ENCODE measurements around the gene CFB.
"Not testable (repeated sequence)": the region's sequence is repeated elsewhere in the genome, so short reads cannot be mapped to it uniquely, and the experiment has no call there.

The CFB gene

DNA sequence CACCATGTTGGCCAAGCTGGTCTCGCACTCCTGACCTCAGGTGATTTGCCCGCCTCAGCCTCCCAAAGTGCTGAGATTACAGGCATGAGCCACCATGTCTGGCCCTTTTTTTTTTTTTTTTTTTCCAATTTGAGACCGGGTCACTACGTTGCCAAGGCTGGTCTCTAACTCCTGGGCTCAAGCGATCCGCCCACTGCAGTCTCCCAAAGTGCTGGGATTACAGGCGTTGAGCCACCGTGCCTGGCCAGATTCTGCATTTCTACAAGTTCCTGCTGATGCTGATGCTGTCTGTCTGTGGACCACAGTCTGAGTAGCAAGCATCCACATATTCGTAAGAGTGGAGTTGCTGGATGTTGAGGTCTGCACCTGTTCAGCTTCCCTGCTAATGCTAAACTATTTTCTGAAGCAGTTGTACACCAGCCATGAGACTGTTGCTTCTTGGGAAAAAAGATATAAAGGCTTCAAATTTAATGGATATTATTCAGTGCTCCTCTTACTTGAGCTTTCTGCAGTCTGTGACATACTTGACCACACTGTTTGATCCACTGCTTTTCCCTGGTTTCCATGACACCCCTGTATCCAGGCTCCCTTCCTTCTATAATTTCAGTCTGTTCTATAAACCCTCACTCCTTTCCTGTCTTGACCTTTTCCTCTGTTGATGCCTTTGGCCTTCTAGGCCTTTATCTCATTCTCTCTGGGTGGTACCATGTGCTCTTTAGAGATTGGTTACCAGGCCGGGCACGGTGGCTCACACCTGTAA, 33.9 kb upstream of the CFB start:
- DNase-seq (ENCODE audit: low spot score): no peak

DNA sequence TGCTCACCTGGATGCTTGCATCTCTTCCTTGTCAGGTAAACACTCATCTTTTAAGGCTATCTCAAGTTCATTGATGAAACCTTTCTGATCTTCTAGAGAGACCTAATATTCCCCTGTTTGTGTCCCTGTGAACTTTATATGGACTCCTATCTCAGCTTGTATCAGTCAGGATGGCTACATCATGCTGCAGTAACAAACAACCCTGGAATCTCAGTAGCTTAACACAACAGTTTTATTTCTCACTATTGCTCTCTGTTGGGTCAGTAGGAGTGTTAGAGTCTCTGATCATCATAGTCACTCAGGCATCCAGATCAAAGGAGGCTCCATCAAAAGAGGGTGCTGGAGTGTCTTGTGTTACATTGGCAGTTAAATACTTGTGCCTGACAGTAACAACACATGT, 30.5 kb upstream of the CFB start:
- DNase-seq (ENCODE audit: low spot score): no peak

DNA sequence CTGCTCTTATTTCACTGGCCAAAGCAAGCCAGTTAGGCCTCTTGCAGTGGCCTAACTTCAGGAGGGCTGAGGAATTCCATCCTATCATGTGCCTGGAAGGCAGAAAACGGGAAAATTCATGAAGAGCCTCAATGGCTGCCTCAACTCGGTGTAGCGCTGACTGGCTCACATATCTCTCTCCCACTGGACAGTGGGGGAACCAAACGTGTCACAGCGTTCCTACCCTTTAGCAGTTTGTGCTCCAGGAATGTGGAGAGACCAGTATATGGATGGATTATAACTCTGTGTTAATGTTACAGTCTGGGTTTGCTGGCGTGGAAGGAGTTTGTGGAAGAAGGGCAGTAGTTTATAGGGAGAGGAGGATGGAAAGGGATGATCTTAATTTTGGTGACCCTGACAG, 30.1 kb upstream of the CFB start:
- DNase-seq (ENCODE audit: low spot score): no peak

DNA sequence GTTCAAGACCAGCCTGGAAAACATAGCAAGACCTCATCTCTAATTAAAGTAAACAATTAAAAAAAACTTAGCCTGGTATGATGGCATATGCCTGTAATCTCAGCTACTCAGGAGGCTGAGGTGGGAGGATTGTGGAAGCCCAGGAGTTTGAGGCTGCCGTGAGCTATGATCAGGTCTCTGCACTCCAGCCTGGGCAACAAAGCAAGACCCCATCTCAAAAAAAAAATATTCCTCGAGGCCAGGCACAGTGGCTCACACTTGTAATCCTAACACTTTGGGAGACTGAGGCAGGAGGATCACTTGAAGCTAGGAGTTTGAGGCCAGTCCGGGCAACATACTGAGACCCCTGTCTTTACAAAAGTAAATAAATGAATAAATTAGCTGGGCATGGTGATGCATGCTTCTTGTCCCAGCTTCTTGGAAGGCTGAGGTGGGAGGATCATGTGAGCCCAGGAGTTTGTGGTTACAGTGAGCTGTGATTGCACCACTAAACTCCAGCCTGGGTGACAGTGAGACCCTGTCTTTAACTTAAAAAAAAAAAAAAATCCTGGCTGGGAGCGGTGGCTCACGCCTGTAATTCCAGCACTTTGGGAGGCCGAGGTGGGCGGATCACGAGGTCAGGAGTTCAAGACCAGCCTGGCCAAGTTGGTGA, 27.7 kb upstream of the CFB start:
- DNase-seq (ENCODE audit: low spot score): no peak

DNA sequence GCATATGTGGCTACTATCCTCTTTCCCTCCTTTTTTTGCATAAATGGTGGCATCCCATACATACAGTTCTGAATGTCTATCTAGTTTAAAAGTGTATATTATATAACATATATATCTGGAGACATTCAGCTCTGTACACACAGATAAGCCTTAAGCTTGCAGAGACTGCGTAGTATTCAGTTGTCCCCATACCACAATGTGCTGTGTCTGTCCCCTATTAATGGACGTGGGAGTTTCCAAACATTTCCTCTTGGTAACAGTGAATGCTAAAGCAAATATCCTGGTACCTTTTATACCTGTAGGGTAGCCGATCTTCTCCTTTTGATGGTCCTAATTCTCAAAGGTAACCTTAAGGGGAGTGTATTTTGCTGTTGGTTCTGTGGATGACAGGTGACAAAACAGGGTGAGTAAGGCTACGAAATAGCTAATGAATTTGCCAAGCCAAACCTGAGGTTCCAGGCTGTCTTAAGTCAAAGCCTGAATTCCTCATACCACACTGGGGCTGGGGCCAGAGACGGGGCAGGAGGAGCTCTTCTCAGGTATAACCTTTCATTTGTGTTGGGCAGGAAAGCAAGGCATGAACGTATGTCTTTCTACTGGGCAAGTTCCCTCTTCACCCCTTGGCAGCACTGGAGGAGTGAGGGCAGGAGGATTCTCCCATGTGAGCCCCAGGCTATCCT, 26.1 kb upstream of the CFB start:
- no peak for DNase-seq (ENCODE audit: low spot score)

DNA sequence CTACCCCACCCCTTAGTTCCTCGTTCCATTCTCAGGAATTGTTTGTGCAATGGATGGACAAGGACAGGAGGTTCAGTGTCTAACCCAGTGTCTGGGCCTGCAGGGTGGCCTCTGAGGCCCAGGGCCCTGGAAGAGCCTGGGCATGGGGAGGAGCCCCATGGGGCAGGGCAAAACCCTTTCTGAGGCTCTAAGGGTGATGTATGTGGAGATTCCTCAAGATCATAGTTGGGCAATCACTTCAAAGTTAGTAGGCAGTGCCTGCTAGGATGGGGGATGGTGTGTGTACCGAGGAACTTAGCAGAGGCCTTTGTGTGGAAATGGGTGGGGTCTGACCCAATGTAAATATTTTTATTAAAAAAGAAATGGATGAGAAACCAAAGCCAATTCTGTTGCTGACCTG, 25.1 kb upstream of the CFB start:
- DNase-seq (ENCODE audit: low spot score): no peak

DNA sequence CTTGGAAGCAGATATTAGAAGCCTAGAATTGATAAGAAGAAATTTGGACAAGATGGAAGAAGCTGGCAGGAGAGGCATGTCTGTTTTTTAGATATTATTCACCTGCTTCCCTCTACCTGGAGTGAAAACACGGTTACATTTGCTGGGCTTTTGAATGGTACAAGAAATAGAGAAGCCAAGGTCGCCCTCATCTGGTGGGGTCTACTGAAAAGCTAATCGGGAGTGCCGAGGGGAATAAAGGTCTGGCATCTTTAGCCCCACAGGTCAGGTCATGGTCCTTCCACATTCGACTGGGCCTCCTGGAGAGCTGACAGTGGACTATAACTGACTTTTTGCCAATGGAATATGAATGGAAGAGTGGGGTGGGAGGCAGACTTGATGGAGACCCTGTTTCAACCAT, 23.0 kb upstream of the CFB start:
- DNase-seq (ENCODE audit: low spot score): no peak

DNA sequence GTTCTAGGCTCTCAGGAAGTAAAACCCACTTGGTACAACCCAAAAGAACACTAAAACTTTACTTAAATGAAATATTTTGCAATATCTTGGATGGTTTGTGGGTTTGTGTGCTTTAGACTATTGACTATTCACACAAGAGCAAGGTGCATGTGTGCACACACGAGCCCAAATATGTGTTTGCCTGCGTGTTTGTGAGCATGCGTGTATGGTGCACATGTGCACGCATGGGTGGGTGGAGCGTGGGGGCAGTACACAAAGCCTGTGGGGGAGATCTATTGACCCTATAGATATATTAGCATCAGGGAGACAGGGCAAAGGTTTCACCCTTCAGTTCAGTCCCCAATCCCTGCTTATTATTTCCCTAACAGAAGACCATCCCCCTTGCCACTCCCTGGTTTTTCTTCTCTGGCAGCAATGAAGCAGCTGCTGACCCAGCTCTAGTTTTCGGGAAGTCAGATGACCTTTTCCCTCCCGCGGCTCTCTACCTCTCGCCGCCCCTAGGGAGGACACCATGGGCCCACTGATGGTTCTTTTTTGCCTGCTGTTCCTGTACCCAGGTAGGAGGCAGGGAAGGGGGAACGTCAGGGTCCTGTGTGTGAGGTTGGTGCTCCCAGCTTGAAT, 18.5 kb upstream of the CFB start, which contains the start of gene C2:
TSS of gene C2 (plus strand) at position 476 of the 621 bp plus-strand sequence. CDS start at position 512, 36 bp downstream.
- no peak for DNase-seq (ENCODE audit: low spot score)

DNA sequence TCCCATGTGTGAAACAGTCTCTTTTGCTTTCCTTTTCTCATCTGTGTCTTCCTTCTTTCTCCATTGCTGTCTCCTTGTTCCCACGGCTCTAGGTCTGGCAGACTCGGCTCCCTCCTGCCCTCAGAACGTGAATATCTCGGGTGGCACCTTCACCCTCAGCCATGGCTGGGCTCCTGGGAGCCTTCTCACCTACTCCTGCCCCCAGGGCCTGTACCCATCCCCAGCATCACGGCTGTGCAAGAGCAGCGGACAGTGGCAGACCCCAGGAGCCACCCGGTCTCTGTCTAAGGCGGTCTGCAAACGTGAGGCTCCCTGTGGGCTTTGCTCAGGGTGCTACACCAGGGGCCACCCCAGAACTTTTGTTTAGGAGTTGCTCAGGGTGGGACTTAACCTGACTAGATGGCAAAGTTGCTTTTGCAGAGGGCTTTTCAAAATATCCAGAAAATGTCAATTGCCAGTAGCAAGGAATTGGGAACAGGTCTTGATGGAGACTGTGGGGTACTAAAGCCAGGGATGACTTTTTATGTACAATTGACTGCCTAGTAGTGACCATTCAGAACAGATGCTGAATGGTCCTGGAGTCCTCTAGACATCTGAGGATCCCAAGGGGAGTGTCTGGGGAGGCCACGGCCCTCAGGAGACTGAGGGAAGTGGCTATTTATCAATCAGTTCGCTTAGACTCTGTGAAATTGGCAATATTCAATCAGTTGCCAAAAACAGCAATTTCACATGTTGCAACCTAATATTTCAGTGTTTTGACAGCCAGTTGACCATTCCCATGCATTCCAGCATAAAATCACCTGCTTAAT, 17.8 kb upstream of the CFB start:
- no peak for DNase-seq (ENCODE audit: low spot score)

DNA sequence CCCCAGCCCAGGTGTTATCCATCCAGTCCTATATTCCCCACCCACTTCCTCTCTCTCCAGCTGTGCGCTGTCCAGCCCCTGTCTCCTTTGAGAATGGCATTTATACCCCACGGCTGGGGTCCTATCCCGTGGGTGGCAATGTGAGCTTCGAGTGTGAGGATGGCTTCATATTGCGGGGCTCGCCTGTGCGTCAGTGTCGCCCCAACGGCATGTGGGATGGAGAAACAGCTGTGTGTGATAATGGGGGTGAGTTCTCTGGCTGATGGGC, 17.3 kb upstream of the CFB start:
- DNase-seq (ENCODE audit: low spot score): no peak

DNA sequence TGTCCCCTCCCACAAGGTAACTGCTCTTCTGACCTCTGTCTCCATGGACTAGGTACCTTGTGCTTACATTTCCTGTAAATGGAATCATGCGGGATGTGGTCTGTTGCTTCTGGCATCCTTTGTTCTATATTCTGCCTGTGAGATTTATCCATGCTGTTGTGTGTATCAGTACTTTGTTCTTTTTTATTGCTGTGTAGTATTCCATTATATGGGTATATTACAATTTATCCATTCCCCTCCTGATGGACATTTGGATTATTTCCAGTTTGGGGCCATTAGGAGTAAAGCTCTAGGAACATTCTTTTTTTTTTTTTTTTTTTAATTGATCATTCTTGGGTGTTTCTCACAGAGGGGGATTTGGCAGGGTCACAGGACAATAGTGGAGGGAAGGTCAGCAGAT, 14.9 kb upstream of the CFB start:
- DNase-seq (ENCODE audit: low spot score): no peak

DNA sequence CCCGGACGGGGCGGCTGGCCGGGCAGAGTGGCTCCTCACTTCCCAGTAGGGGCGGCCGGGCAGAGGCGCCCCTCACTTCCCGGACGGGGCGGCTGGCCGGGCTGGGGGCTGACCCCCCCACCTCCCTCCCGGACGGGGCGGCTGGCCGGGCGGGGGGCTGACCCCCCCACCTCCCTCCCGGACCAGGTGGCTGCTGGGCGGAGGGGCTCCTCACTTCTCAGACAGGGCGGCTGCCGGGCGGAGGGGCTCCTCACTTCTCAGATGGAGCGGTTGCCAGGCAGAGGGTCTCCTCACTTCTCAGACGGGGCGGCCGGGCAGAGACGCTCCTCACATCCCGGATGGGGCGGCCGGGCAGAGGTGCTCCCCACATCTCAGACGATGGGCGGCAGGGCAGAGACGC, 13.8 kb upstream of the CFB start:
- DNase-seq (ENCODE audit: low spot score): not testable (repeated sequence)

DNA sequence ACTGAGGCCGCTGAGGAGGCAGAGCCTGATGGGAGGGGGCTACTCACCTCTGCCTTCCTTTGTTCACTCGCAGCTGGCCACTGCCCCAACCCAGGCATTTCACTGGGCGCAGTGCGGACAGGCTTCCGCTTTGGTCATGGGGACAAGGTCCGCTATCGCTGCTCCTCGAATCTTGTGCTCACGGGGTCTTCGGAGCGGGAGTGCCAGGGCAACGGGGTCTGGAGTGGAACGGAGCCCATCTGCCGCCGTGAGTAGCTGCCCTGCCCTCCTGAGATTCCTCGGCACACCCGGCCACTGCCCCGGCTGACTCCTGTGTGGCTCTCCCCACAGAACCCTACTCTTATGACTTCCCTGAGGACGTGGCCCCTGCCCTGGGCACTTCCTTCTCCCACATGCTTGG, 12.4 kb upstream of the CFB start:
- no peak for DNase-seq (ENCODE audit: low spot score)

DNA sequence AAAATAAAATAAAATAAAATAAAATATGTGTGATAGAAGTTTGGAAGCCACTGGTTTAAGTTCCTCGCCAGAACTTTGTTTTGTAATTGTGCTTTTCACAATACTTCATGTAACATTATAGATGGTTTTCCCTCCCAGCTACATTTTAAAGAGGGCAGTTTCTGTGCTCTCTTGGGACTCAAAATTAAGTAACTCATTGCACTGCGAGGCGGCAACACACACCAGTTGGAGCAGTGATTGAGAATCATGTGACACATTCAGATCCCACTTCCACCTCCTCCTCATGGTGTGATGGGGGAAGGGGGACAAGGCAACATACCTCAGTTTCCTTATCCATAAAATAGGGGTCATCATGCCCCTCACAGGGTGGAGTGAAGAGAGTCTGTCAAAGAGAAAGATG, 10.9 kb upstream of the CFB start:
- no peak for DNase-seq (ENCODE audit: low spot score)

DNA sequence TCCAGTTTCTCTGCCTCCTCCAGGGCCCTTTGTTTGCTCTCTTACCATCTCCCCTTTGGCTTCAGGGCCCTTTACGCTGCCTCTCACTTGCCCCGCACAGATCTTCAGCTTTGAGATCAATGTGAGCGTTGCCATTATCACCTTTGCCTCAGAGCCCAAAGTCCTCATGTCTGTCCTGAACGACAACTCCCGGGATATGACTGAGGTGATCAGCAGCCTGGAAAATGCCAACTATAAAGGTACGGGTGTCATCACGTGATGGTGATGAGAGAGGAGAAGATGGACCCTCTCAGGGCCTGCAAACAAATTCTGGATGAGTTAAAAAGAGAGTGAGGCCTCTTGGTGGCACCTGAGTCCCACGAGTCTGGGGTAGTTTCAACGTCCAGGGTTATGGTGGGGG, 10.1 kb upstream of the CFB start:
- no peak for DNase-seq (ENCODE audit: low spot score)

DNA sequence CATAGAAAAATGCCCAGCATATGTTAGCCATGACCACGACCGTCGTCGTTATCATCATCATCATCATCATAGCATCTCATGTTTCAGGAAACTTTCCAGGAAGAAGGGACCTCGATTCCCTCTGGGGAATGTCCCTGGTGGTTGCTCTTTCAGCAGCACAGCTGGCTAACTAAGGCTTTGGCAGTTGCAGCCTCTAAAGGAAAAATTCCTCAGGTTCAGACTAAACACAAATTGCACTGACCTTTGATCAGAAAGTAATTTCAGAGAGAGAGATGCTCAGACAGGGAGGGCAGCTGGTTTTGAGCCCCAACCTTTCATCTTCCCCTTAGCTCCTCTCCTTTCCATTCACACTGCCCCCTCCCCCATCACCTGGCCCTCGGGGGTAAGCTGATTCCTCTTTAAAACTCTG, 5.6 kb upstream of the CFB start:
- DNase-seq (ENCODE audit: low spot score): peak; percentile 36

DNA sequence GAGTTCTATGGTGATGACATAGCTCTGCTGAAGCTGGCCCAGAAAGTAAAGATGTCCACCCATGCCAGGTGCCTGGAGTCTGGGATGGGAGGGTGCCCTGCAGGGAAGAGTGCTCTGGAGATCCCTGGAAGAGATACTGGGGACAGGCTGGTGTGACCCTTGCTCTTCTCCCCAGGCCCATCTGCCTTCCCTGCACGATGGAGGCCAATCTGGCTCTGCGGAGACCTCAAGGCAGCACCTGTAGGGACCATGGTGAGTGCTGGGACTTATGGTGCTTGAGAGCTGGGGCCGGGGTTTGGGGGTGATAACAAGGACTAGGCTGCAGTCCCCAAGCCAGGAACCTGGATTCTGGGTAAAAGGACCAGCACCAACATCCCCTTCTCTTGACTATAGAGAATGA, 2.2 kb upstream of the CFB start:
- no peak for DNase-seq (ENCODE audit: low spot score)

DNA sequence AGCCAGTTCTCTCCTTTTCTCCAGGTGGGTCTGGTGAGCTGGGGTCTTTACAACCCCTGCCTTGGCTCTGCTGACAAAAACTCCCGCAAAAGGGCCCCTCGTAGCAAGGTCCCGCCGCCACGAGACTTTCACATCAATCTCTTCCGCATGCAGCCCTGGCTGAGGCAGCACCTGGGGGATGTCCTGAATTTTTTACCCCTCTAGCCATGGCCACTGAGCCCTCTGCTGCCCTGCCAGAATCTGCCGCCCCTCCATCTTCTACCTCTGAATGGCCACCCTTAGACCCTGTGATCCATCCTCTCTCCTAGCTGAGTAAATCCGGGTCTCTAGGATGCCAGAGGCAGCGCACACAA, 765 bp upstream of the CFB start:
- no peak for DNase-seq (ENCODE audit: low spot score)

DNA sequence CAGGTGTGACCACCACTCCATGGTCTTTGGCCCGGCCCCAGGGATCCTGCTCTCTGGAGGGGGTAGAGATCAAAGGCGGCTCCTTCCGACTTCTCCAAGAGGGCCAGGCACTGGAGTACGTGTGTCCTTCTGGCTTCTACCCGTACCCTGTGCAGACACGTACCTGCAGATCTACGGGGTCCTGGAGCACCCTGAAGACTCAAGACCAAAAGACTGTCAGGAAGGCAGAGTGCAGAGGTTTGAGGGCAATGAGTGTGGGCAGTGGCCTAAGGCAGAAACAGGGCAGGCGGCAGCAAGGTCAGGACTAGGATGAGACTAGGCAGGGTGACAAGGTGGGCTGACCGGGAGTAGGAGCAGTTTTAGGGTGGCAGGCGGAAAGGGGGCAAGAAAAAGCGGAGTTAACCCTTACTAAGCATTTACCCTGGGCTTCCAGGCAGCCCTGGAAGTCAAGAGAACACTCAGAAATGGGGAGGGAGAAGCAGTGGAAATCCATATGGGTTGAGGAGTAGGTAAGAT, 533 bp downstream of the CFB start:
- DNase-seq (ENCODE audit: low spot score): no peak

DNA sequence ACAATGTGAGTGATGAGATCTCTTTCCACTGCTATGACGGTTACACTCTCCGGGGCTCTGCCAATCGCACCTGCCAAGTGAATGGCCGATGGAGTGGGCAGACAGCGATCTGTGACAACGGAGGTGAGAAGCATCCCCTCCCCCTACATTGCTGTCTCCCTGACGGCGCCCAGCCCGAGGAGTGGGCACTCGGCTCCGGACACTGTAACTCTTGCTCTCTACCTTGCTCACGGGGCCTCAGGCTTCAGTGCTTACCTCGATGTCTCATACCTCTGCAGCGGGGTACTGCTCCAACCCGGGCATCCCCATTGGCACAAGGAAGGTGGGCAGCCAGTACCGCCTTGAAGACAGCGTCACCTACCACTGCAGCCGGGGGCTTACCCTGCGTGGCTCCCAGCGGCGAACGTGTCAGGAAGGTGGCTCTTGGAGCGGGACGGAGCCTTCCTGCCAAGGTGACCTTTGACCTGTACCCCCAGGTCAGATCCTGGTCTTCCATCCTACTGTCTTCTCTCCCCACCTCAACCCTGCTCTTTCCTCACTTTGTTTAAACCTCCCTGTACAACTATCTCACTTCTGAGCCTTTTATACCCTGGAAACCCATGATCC, 1.3 kb downstream of the CFB start:
- no peak for DNase-seq (ENCODE audit: low spot score)

DNA sequence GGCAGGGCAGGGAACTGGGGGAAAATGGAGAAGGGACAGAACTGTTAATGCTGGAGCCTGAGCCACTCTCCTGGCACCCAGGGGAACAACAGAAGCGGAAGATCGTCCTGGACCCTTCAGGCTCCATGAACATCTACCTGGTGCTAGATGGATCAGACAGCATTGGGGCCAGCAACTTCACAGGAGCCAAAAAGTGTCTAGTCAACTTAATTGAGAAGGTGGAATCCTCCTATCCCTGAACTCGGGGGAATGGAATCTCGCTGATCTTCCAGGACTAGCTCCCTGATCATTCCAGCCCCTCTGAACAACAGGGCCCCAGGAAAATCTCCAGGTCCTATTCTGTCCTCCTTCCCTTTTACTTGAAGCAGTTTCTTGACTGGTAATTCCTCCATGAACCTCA, 2.0 kb downstream of the CFB start:
- DNase-seq (ENCODE audit: low spot score): no peak

DNA sequence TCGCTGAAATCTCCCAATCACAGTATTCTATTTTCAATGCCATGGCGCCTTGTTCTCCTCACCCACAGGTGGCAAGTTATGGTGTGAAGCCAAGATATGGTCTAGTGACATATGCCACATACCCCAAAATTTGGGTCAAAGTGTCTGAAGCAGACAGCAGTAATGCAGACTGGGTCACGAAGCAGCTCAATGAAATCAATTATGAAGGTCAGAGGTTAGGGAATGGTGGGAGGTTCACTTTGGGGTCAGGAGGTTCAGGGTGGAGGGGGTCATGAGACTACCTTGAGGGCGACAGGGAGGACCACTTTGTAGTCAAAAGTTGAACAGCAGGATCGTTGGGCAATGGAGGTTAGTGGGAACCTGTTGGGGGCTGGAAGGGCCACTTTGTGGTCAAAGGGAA, 2.4 kb downstream of the CFB start:
- DNase-seq (ENCODE audit: low spot score): no peak
